DOHH2 (cell line): ENCODE measurements around the gene ERBB2.

Experiments used
- CTCF ChIP-seq: fragments of 200-600 bp; sonication (generic); IDR thresholded peaks from one replicate; pipeline ENCODE4 v1.5.1; 2014; ENCODE audit warnings: antibody characterized with exemption, mild to moderate bottlenecking, low read depth, low read length; ENCODE audit not compliant: poor library complexity, severe bottlenecking
- EZH2phosphoT487 ChIP-seq: fragments of 200-600 bp; sonication (generic); IDR thresholded peaks from 2 replicates; pipeline ENCODE4 v1.6.1; 2017; ENCODE audit warnings: borderline replicate concordance, mild to moderate bottlenecking, antibody characterized with exemption, low read length, moderate library complexity, mixed read lengths

DNA sequence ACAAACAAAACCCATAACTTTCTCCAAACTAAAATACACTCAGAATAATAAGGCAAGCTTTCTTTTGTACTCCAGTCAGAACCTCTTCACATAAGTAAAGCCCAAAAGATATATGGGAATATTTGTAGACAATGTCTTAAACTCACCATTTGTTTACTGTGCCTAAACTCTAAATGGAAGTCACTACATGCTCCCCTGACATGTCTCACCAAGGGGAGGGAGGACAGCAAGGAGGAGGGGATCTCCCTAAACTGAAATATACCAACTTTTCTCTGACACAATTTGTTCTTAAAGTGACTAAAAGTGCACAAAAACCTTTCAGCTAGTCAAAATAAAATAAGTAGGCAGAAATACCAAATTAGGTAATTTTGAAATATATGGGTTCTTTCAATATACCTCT is 76.4 kb downstream of the ERBB2 start:
- TF ChIP-seq CTCF (no peak), EZH2phosphoT487 (no peak)
